Stimulated activated CD4-positive, alpha-beta T cell treated with anti-CD3 and anti-CD28 coated beads, TNF-alpha, amount 100 ng/mL, for 48 hours (primary cell): ENCODE results near the gene AK5.

Experiments used
- DNase-seq, 3 donors: peaks; one replicate each; pipeline ENCODE4 v3.0.0-alpha.2; 2020; ENCODE audit warnings: low read depth in 3 of 3

The AK5 gene

DNA sequence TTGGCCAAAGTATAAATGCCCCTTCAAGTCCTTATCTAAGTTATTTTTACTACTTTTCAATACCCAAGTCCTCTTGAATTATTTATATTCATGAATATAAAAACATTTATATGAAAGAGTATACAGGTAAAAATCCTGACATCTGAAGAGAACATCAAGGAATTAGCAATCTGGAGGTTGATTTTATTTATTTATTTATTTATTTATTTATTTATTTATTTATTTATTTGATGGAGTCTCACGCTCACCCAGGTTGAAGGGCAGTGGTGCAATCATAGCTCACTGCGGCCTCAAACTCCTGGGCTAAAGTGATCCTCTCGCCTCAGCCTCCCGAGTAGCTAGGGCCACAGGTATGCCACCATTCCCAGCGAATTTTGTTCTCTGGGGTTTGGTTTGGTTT, 307.4 kb downstream of the AK5 start:
- DNase-seq, result no peak

GRCh38 chr1:77590651-77591050, 308.8 kb downstream of the AK5 start:
- DNase-seq, result no peak

GRCh38 chr1:77592906-77593305, 311.1 kb downstream of the AK5 start:
- DNase-seq, result no peak

DNA sequence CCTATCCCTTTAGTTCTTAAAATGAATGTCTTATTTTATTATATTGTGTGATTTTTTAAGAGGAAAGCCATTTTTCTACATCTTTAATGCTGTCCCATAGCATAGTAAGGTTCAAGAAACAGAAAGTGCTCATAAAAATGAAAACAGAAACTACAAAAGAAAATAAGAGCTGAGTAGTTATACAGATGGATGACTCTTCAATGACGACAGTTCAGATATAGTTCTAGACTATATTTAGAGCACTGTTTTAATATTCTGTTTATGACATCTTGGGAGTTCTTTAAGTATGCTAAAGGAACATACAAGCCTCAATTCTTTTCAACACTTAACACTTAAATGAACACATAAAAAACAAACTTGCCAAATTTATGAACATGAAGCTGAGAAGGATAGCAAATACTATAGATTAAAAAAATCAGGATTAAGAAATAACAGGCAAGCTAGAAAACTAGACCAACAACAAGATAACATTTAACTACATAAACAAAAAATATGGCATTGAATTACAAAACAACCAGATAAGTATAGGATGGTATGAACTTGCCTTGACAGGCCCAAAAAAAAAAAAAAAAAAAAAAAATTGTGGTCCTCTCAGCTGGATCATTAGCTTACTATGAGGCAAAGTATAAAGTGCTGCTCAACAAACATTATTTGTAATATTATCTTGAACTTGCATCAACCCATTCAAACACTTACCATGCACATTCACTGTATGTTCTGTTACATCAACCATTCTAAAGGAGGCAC, 312.7 kb downstream of the AK5 start:
- DNase-seq, result no peak

- no peak for DNase-seq
These were observed 315.5 kb downstream of the AK5 start for GRCh38 chr1:77597310-77597709.

DNA sequence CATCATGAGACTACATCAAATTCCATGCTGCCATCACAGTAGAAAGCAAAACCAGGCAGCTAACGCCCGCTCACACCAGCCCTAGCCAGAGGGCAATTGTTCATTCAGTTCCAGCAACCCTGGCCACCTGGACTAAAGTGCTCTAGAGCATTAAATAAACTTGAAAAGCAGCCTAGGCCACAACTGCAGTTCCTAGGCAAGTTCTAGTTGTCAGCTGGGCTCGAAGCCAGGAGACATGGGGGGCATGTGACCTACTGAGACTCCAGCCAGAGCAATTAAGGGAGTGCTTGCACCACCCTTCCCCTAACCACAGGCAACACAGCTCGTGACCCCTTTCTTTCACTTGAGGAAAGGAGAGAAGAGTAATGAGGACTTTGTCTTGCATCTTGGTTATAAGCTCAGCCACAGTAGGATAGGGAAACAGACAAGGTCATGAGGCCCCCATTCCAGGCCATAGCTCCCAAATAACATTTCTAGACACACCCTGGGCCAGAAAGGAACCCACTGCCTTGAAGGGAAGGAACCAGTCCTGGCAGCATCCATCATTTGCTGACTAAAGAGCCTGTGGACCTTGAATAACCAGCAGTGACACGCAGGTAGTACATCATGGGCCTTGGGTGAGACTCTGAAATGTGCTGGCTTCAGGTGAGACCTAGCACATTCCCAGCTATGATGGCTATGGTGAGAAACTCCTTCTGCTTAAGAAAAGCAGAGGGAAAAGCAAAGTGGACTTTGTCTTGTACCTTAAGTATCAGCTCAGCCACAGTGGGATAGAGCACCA, 323.6 kb downstream of the AK5 start:
- DNase-seq, result no peak

GRCh38 chr1:77608893-77609292, 327.1 kb downstream of the AK5 start:
- no peak for DNase-seq
